Coronary artery (tissue), 2 donors: ENCODE results near the gene APOBEC3H.
A peak's percentile ranks its signal among the peaks of the same experiment; 100 is the strongest.

ENCODE experiments used
- DNase-seq: peaks from one replicate; pipeline ENCODE4 v3.0.0-alpha.2; 2017; ENCODE audit warnings: low spot score
- H3K27ac ChIP-seq, 2 donors: fragments of 200-600 bp; sonication (generic); one replicate each; pipeline ENCODE4 v1.5.1; 2016 to 2019
- H3K4me3 ChIP-seq: fragments of 200-600 bp; sonication (generic); 2 replicates; pipeline ENCODE4 v1.5.1; 2016; ENCODE audit warnings: mild to moderate bottlenecking, moderate library complexity
- CTCF ChIP-seq: fragments of 200-600 bp; sonication (generic); IDR thresholded peaks from one replicate; pipeline ENCODE4 v1.5.1; 2019; ENCODE audit warnings: antibody characterized with exemption

Gene APOBEC3H

GRCh38 chr22:39130152-39130704 lies 33.2 kb downstream of the APOBEC3H start:
- Histone ChIP-seq H3K4me3 (no peak overlapping the region), H3K27ac (no peak overlapping the region)

DNA sequence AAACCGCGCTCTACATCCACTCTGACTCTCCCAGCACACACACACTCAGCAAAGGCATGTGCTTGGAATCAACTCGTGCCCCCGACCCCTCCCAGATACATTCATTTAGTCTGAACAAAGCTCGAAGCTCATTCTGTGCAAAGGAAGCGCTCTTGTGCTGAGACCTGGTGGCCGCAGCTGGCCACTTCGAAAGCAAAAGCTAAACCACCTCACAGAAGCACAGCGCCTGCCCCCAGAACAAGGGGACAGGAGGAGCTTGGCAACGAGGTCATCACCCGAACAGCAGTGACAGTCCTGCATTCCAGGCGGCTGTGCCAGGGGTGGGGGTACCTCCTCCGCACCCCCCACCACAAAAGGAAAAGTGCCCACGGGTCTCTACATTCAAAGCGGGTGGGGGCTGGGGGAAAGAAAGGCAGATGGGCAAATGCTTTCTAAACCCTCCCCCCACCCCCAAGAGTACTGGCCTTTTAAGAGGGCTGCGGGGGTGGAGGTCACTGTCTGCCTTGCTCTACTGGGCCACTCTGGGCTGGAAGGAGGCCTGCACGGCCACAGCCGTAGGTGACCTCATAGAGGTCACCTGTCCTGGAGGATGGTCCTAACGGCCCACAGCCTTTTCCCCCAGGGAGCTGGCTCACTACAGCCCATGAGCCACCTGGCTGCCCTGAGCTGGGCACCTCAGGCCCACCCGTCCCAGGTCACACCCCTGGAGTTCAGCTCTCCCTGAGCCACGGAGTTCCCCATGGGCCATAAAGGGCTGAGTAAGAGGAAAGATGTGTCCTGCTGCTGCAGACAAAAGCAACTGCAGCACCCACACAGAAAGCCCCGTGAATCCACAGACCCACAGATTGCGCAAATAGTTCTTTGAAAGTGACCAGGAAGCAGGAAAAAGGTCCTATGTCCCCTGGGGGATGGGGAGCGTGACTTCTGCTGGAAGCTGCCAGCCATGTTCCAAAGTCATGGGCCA lies 34.1 kb downstream of the APOBEC3H start:
- Histone ChIP-seq H3K27ac (no peak overlapping the region), H3K4me3 (no peak overlapping the region)
- DNase-seq, result peak; percentile 41
- no peak for TF ChIP-seq CTCF

More at GRCh38 chr22:39130152-39130704, 33.2 kb downstream of the APOBEC3H start:
- no peak for DNase-seq
- no peak for TF ChIP-seq CTCF

- no peak for DNase-seq
- Histone ChIP-seq H3K27ac (no peak overlapping the region), H3K4me3 (no peak overlapping the region)
- no peak for TF ChIP-seq CTCF
Observed at GRCh38 chr22:39132281-39132680, 35.2 kb downstream of the APOBEC3H start.

DNA sequence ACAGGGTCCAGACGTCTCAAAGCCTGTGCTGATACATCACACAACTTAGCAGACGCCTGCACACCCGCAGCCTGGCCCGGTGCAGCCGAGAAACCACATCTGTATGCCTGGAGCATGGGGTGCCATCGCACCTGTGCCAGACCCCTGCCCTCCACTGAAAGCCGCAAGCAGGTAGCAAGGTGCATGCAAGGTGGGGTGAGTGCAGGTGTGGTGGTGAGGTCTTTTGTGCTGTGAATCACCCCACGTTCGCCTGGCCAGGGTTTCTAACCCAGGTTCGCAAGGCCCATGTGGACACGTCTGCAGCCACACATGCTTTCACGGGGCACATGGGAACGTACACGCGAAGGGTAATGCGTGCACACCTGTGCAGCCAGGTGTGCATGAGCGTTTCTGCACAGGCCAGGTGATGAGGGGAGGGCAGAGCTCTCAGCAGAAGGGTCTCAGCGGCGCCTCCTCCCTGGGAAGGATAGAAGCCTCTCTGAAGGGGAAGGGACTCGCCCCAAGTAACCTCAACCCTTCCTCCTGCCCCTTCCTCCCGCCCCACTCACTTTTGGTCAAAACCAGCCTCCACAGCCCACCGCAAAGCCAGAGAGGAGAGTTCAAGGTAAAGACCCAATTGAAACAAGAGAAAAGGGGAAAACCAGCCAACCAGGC lies 36.0 kb downstream of the APOBEC3H start:
- no peak for TF ChIP-seq CTCF
- no peak overlapping the region for H3K27ac ChIP-seq
- no peak overlapping the region for H3K4me3 ChIP-seq
- no peak for DNase-seq

DNA sequence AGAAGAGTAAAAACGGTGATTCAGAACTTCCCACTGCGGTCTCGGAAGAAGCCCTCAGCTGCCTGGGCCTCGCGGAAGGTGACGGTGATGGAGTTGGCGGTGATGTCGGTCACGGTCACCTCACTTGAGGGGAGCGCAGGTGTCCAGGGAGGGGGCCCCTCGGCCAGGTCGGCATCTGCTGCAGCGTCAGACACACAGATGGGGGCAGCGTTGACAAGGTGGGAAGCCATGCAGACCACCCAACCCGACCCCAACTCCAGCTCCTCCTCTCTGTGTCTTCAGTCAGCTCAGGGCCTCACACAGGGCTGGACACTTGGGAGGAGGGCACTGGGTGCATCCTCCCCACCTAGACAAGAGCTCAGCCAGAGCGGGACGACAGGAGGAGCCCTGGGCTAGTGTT lies 36.8 kb downstream of the APOBEC3H start:
- no peak for DNase-seq
- no peak overlapping the region for H3K4me3 ChIP-seq
- no peak for TF ChIP-seq CTCF

GRCh38 chr22:39134366-39135091 lies 37.5 kb downstream of the APOBEC3H start:
- DNase-seq, result peak; percentile 63
- TF ChIP-seq CTCF, result no peak
- H3K4me3 ChIP-seq, result no peak overlapping the region
- H3K27ac ChIP-seq, result no peak overlapping the region

More for the DNA sequence above, 36.8 kb downstream of the APOBEC3H start:
- H3K27ac ChIP-seq, result no peak overlapping the region
